ENCODE data around the gene CTSS.

DNA sequence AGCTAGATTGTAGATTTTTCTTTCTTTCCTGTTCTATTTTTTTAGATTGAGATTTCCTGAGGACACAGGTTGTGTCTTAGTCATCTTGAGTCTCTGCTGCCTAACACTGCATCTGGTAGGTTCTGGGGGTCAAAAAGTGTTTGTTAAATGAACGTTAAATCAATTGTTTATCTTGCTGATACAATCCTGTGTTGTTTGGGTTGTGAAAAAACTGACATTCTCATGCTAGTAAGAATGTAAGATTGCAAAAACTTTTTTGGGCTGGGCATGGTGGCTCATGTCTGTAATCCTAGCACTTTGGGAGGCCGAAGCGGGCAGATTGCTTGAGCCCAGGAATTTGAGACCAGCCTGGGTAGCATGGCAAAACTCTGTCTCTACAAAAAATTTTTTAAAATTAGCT lies 39.1 kb upstream of the CTSS start:
- no peak for TF ChIP-seq CTCF (IDR thresholded peaks at IDR 0.05)
- no peak for TF ChIP-seq POLR2A (IDR thresholded peaks at IDR 0.05)
